CD8-positive, alpha-beta memory T cell (primary cell): ENCODE results near the gene POLL. TPM values are rescaled to one million over a fixed set of nuclear protein-coding genes. Genes with fewer than 3 reads are reported as not detected.

ENCODE experiments used
- CTCF ChIA-PET: fragments of 350-600 bp; sonication (Branson Sonifier 250); formaldehyde crosslinking; loops from one replicate; lab custom pipeline; 2021; ENCODE audit warnings: antibody characterized with exemption; lab: Charles Lee
- POLR2A ChIA-PET: fragments of 350-600 bp; sonication (Branson Sonifier 250); formaldehyde crosslinking; loops from one replicate; lab custom pipeline; 2021; ENCODE audit warnings: antibody characterized with exemption; lab: Charles Lee
- DNase-seq, 5 donors: peaks; one replicate each; pipeline versions ENCODE4 v3.0.0 to v3.0.0-alpha.2; 2020 to 2022; ENCODE audit warnings: mixed read lengths in 1 of 5
- H3K27ac ChIP-seq: one replicate; pipeline ENCODE4 v1.7.0; 2013; ENCODE audit warnings: low read depth, mild to moderate bottlenecking, low read length, moderate library complexity
- H3K27me3 ChIP-seq: 2 replicates; pipeline ENCODE4 v1.7.0; 2013; ENCODE audit warnings: low read length, mild to moderate bottlenecking; ENCODE audit not compliant: insufficient read depth, poor library complexity, severe bottlenecking
- H3K36me3 ChIP-seq: 2 replicates; pipeline ENCODE4 v1.7.0; 2013; ENCODE audit warnings: mild to moderate bottlenecking, low read length, moderate library complexity; ENCODE audit not compliant: insufficient read depth
- H3K4me1 ChIP-seq: 2 replicates; pipeline ENCODE4 v1.7.0; 2013; ENCODE audit warnings: mild to moderate bottlenecking, low read length, moderate library complexity; ENCODE audit not compliant: insufficient read depth
- H3K4me3 ChIP-seq: 2 replicates; pipeline ENCODE4 v1.7.0; 2013; ENCODE audit warnings: mild to moderate bottlenecking, low read length
- H3K9me3 ChIP-seq: 2 replicates; pipeline ENCODE4 v1.7.0; 2013; ENCODE audit warnings: mild to moderate bottlenecking, low read length
- H3K27ac Mint-ChIP-seq, 8 donors: one replicate each; pipeline ENCODE4 v1.8.0; 2020 to 2021; ENCODE audit warnings: mixed read lengths in 8 of 8, mild to moderate bottlenecking in 6 of 8, inconsistent platforms in 3 of 8, moderate library complexity in 3 of 8
- H3K27me3 Mint-ChIP-seq, 2 donors: one replicate each; pipeline ENCODE4 v1.8.0; 2020 to 2021; ENCODE audit warnings: mixed read lengths in 2 of 2, mild to moderate bottlenecking in 1 of 2, moderate library complexity in 1 of 2
- H3K36me3 Mint-ChIP-seq, 3 donors: one replicate each; pipeline ENCODE4 v1.8.0; 2020 to 2021; ENCODE audit warnings: mixed read lengths in 3 of 3, inconsistent platforms in 1 of 3, mild to moderate bottlenecking in 1 of 3
- H3K4me1 Mint-ChIP-seq, 3 donors: one replicate each; pipeline ENCODE4 v1.8.0; 2020 to 2021; ENCODE audit warnings: mixed read lengths in 3 of 3, inconsistent platforms in 1 of 3, mild to moderate bottlenecking in 1 of 3
- H3K4me3 Mint-ChIP-seq, 7 donors: one replicate each; pipeline ENCODE4 v1.8.0; 2020 to 2021; ENCODE audit warnings: mixed read lengths in 7 of 7, mild to moderate bottlenecking in 6 of 7, moderate library complexity in 4 of 7, inconsistent platforms in 2 of 7
- H3K9me3 Mint-ChIP-seq, 5 donors: one replicate each; pipeline ENCODE4 v1.8.0; 2020 to 2022; ENCODE audit warnings: mixed read lengths in 5 of 5, mild to moderate bottlenecking in 3 of 5, moderate library complexity in 2 of 5, inconsistent platforms in 1 of 5
- polyA plus RNA-seq: library from polyadenylated mRNA; unstranded; fragments of 300-500 nt; fragmentation: Illumina TruSeq; gene quantifications from one replicate; pipeline ENCODE4 v1.2.3, GENCODE V29; 2021
- total RNA-seq, 2 experiments: library from RNA; stranded (reverse); gene quantifications; one replicate each; pipeline ENCODE4 v1.2.3, GENCODE V29; 2021

POLL gene
- total and polyA plus RNA-seq, 3 experiments from 2014 or later: 15.9 to 32.6 (median 30.9) TPM

GRCh38 chr10:101538446-101538845 lies 49.6 kb downstream of the POLL start:
- Mint-ChIP-seq H3K27ac (peak overlapping the region in 1 of 8 donors; percentile 16), H3K4me3 (no peak overlapping the region), H3K27me3 (no peaks in the 10 kb centered on the region), H3K4me1 (no peaks in the 10 kb centered on the region), H3K9me3 (no peaks in the 10 kb centered on the region), H3K36me3 (peaks cover 0 to 67% (median 18%) of the 10 kb centered on the region in 3 donors)
- DNase-seq: no peak
- Histone ChIP-seq H3K4me3 (no peak overlapping the region), H3K36me3 (no peaks in the 10 kb centered on the region), H3K27ac (no peak overlapping the region), H3K4me1 (no peaks in the 10 kb centered on the region), H3K9me3 (no peaks in the 10 kb centered on the region), H3K27me3 (no peaks in the 10 kb centered on the region)
- ChIA-PET POLR2A (no interaction called here), CTCF (interaction anchor here (0.9 to 1.2 kb wide), 2 partner anchors 13 to 30 kb away, joined by 3 read pairs; no protein-coding TSS in a partner anchor)

- Histone ChIP-seq H3K27ac (no peak overlapping the region), H3K27me3 (no peaks in the 10 kb centered on the region), H3K36me3 (peaks cover 10% of the 10 kb centered on the region), H3K9me3 (no peaks in the 10 kb centered on the region), H3K4me3 (no peak overlapping the region), H3K4me1 (no peaks in the 10 kb centered on the region)
- CTCF ChIA-PET: interaction anchor here (1.0 to 1.2 kb wide), 2 partner anchors 10 to 21 kb away, joined by 3 read pairs; no protein-coding TSS in a partner anchor
- peak in 1 of 5 donors; percentile 13 for DNase-seq
- POLR2A ChIA-PET: no interaction called here
- Mint-ChIP-seq H3K4me1 (no peaks in the 10 kb centered on the region), H3K9me3 (no peaks in the 10 kb centered on the region), H3K4me3 (no peak overlapping the region), H3K27me3 (no peaks in the 10 kb centered on the region), H3K36me3 (peaks cover 0 to 71% (median 27%) of the 10 kb centered on the region in 3 donors), H3K27ac (no peak overlapping the region)
Observed at GRCh38 chr10:101536800-101537199, 51.3 kb downstream of the POLL start.

GRCh38 chr10:101535949-101536348 lies 52.1 kb downstream of the POLL start:
- no peaks in the 10 kb centered on the region for H3K9me3 ChIP-seq
- H3K36me3 Mint-ChIP-seq: peaks cover 0 to 75% (median 27%) of the 10 kb centered on the region in 3 donors
- H3K27me3 ChIP-seq: no peaks in the 10 kb centered on the region
- H3K4me1 Mint-ChIP-seq: no peaks in the 10 kb centered on the region
- H3K4me3 Mint-ChIP-seq: no peak overlapping the region
- no peaks in the 10 kb centered on the region for H3K9me3 Mint-ChIP-seq
- H3K36me3 ChIP-seq: peaks cover 10% of the 10 kb centered on the region
- H3K27ac ChIP-seq: no peak overlapping the region
- H3K27ac Mint-ChIP-seq: no peak overlapping the region
- no peak for DNase-seq
- POLR2A ChIA-PET: no interaction called here
- no peak overlapping the region for H3K4me3 ChIP-seq
- H3K4me1 ChIP-seq: no peaks in the 10 kb centered on the region
- CTCF ChIA-PET: interaction anchor here (1.1 kb wide), 1 partner anchor 34 kb away, joined by 3 read pairs; no protein-coding TSS in a partner anchor
- H3K27me3 Mint-ChIP-seq: no peaks in the 10 kb centered on the region

GRCh38 chr10:101529725-101530553 lies 58.1 kb downstream of the POLL start:
- DNase-seq: no peak
- ChIA-PET CTCF (no interaction called here), POLR2A (no interaction called here)
- Mint-ChIP-seq H3K36me3 (peaks cover 0 to 66% (median 24%) of the 10 kb centered on the region in 3 donors), H3K4me3 (no peak overlapping the region), H3K9me3 (no peaks in the 10 kb centered on the region), H3K27ac (peak overlapping the region in 1 of 8 donors; percentile 8), H3K27me3 (no peaks in the 10 kb centered on the region), H3K4me1 (no peaks in the 10 kb centered on the region)
- no peaks in the 10 kb centered on the region for H3K27me3 ChIP-seq
- no peaks in the 10 kb centered on the region for H3K9me3 ChIP-seq
- H3K4me3 ChIP-seq: no peak overlapping the region
- peaks cover 10% of the 10 kb centered on the region for H3K36me3 ChIP-seq
- no peak overlapping the region for H3K27ac ChIP-seq
- H3K4me1 ChIP-seq: no peaks in the 10 kb centered on the region

- H3K27ac ChIP-seq: no peak overlapping the region
- ChIA-PET POLR2A (no interaction called here), CTCF (no interaction called here)
- no peaks in the 10 kb centered on the region for H3K27me3 Mint-ChIP-seq
- peaks cover 10% of the 10 kb centered on the region for H3K36me3 ChIP-seq
- H3K9me3 ChIP-seq: no peaks in the 10 kb centered on the region
- no peak overlapping the region for H3K4me3 ChIP-seq
- no peaks in the 10 kb centered on the region for H3K27me3 ChIP-seq
- no peak overlapping the region for H3K4me3 Mint-ChIP-seq
- H3K9me3 Mint-ChIP-seq: no peaks in the 10 kb centered on the region
- H3K4me1 ChIP-seq: no peaks in the 10 kb centered on the region
- no peak for DNase-seq
- H3K4me1 Mint-ChIP-seq: no peaks in the 10 kb centered on the region
- no peak overlapping the region for H3K27ac Mint-ChIP-seq
- H3K36me3 Mint-ChIP-seq: peaks cover 0 to 60% (median 21%) of the 10 kb centered on the region in 3 donors
Observed at GRCh38 chr10:101529207-101529606, 58.9 kb downstream of the POLL start.

Other genes with a start within 250 kb of the POLL start
- 10 to 100 TPM; 19.3 to 21.3 TPM for gene BTRC, start 234.1 kb downstream of the POLL start, total RNA-seq
- 7.1 TPM for gene BTRC, start 234.1 kb downstream of the POLL start, polyA plus RNA-seq
- gene DPCD, start 64 bp upstream of the POLL start, total RNA-seq: 10 to 100 TPM; 21.0 to 22.6 TPM
- 0.75 TPM for gene DPCD, start 64 bp upstream of the POLL start, polyA plus RNA-seq
- gene FBXW4, start 106.9 kb upstream of the POLL start, total RNA-seq: 10 to 100 TPM; 44.2 to 54.4 TPM
- gene FBXW4, start 106.9 kb upstream of the POLL start, polyA plus RNA-seq: 13.1 TPM
- gene FGF8, start 187.9 kb upstream of the POLL start, total RNA-seq: not detected
- gene FGF8, start 187.9 kb upstream of the POLL start, polyA plus RNA-seq: not detected
- gene NPM3, start 195.2 kb upstream of the POLL start, total RNA-seq: 100 to 1,000 TPM; 209 to 217 TPM
- 7.5 TPM for gene NPM3, start 195.2 kb upstream of the POLL start, polyA plus RNA-seq
- gene OGA, start 230.2 kb upstream of the POLL start, total RNA-seq: 100 to 1,000 TPM in 1 of 2 experiments, 10 to 100 TPM in 1; 95.8 to 109 TPM
- gene OGA, start 230.2 kb upstream of the POLL start, polyA plus RNA-seq: 45.7 TPM